ENCODE data around the gene NECTIN1. TPM values are rescaled to one million over a fixed set of nuclear protein-coding genes. Genes with fewer than 3 reads are reported as not detected.

Gene NECTIN1
- total RNA-seq, 1 donor from 2014 or later = 19.5 TPM

DNA sequence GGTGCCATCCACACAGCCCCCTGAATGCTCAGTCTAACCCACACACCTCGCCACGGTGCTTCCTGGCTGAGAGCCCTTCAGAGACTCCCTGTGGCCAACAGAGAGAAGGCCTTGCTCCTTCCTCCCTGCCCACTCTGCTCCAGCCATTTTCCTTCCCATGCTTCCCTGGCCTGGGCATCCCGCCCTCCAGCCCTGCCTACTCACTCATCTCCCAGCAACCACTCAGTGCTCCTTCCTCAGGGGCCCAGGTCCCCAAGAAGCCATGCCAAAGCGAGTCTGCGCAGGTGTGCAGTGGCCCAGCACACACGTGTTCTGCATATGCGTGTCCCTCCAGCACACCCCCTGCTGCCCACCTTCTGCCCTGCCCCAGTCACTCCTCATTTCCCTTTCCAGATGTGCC lies 56.4 kb downstream of the NECTIN1 start:
- no peak for DNase-seq (ENCODE audit: low spot score)
- Mint-ChIP-seq H3K27me3 (ENCODE audit: insufficient read depth, low read depth) (peaks cover 7% of the 10 kb centered on the region), H3K27ac (peak overlapping the region; percentile 76), H3K4me3 (no peak overlapping the region), H3K9me3 (no peaks in the 10 kb centered on the region), H3K36me3 (peaks cover 22% of the 10 kb centered on the region), H3K4me1 (peaks cover 15% of the 10 kb centered on the region)
- H3K9me3 ChIP-seq (ENCODE audit: low read depth) = no peaks in the 10 kb centered on the region
- TF ChIP-seq EZH2phosphoT487 (IDR thresholded peaks at IDR 0.05) (no peak), EZH2 (IDR thresholded peaks at IDR 0.05) (no peak)
- TF ChIP-seq, protein P1, sequence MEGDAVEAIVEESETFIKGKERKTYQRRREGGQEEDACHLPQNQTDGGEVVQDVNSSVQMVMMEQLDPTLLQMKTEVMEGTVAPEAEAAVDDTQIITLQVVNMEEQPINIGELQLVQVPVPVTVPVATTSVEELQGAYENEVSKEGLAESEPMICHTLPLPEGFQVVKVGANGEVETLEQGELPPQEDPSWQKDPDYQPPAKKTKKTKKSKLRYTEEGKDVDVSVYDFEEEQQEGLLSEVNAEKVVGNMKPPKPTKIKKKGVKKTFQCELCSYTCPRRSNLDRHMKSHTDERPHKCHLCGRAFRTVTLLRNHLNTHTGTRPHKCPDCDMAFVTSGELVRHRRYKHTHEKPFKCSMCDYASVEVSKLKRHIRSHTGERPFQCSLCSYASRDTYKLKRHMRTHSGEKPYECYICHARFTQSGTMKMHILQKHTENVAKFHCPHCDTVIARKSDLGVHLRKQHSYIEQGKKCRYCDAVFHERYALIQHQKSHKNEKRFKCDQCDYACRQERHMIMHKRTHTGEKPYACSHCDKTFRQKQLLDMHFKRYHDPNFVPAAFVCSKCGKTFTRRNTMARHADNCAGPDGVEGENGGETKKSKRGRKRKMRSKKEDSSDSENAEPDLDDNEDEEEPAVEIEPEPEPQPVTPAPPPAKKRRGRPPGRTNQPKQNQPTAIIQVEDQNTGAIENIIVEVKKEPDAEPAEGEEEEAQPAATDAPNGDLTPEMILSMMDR (IDR thresholded peaks at IDR 0.05) = no peak
- H3K79me2 ChIP-seq (ENCODE audit: low read depth) = no peaks in the 10 kb centered on the region
- H4K20me1 ChIP-seq (ENCODE audit: low read depth) = peaks cover 12% of the 10 kb centered on the region
- no peak overlapping the region for H3K27ac ChIP-seq
- no peak overlapping the region for H3K4me3 ChIP-seq
- H3K4me1 ChIP-seq = no peaks in the 10 kb centered on the region
- H3K36me3 ChIP-seq = no peaks in the 10 kb centered on the region
- no peak overlapping the region for H3K4me2 ChIP-seq
- no peaks in the 10 kb centered on the region for H3F3A ChIP-seq (ENCODE audit: low read depth)
- no peaks in the 10 kb centered on the region for H3K27me3 ChIP-seq
- no peak overlapping the region for H3K9ac ChIP-seq
- no peak overlapping the region for H2AFZ ChIP-seq (replicated peaks)

DNA sequence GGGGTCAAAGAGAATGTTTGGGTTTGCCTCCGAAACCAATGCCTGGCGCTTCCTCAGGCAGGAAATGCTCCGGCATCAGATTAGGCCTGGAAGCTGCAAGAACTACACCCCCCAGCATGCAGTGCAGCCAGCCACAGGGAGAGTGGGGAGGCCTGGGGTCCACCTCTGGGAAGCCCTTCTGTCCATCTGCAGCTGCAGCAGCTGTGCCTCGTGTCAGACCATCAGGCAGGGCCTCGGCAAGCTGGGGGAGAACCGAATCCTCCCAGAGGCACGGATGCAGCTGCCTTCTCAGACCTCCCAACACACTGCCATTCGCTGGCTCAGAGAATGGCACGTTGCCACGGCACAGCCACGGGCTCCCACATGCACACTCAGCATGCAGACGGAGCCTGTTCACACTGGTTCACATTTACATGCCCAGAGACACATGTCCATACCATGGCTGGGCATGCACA lies 57.4 kb downstream of the NECTIN1 start:
- no peak overlapping the region for H2AFZ ChIP-seq (replicated peaks)
- H3K4me1 Mint-ChIP-seq = peaks cover 22% of the 10 kb centered on the region
- H3K36me3 Mint-ChIP-seq = peaks cover 15% of the 10 kb centered on the region
- H3F3A ChIP-seq (ENCODE audit: low read depth) = peaks cover 3% of the 10 kb centered on the region
- TF ChIP-seq EZH2phosphoT487 (IDR thresholded peaks at IDR 0.05) = no peak
- TF ChIP-seq EZH2 (IDR thresholded peaks at IDR 0.05) = no peak
- TF ChIP-seq, protein P1 (IDR thresholded peaks at IDR 0.05) = no peak
- no peaks in the 10 kb centered on the region for H3K9me3 Mint-ChIP-seq
- no peak overlapping the region for H3K4me2 ChIP-seq
- H3K9ac ChIP-seq = no peak overlapping the region
- H3K9me3 ChIP-seq (ENCODE audit: low read depth) = no peaks in the 10 kb centered on the region
- H3K27ac Mint-ChIP-seq = peak overlapping the region; percentile 61
- no peaks in the 10 kb centered on the region for H3K36me3 ChIP-seq
- peaks cover 9% of the 10 kb centered on the region for H3K27me3 Mint-ChIP-seq (ENCODE audit: insufficient read depth, low read depth)
- peaks cover 21% of the 10 kb centered on the region for H4K20me1 ChIP-seq (ENCODE audit: low read depth)
- DNase-seq (ENCODE audit: low spot score) = peak; percentile 24
- no peaks in the 10 kb centered on the region for H3K4me1 ChIP-seq
- peak overlapping the region; percentile 33 for H3K4me3 Mint-ChIP-seq
- H3K4me3 ChIP-seq = no peak overlapping the region
- H3K27me3 ChIP-seq = no peaks in the 10 kb centered on the region
- no peaks in the 10 kb centered on the region for H3K79me2 ChIP-seq (ENCODE audit: low read depth)
- H3K27ac ChIP-seq = no peak overlapping the region

DNA sequence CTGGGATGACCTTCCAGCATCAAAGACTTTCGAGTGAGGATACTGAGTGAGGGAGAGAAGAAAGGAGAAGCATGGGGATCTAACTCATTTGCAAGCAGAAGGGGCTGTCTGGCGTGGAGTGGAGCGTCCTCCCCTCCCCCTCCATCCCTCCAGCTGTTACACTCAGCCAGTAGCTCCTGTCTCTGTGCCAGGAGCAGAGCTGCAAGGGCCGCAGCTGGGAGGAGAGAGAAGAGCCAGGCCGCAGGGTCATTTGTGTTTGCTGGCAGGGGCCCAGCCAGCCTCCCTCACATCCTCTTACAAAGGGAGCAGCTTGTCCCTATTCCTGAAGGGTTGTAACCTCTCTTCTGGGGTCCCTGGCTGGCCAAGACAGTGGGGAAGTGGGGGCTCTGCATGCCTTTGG lies 57.9 kb downstream of the NECTIN1 start:
- H3K27ac Mint-ChIP-seq = peak overlapping the region; percentile 51
- no peaks in the 10 kb centered on the region for H3K36me3 ChIP-seq
- H3K9ac ChIP-seq = no peak overlapping the region
- H3K27ac ChIP-seq = no peak overlapping the region
- no peak for DNase-seq (ENCODE audit: low spot score)
- no peaks in the 10 kb centered on the region for H3K79me2 ChIP-seq (ENCODE audit: low read depth)
- no peaks in the 10 kb centered on the region for H3K4me1 ChIP-seq
- no peaks in the 10 kb centered on the region for H3K9me3 ChIP-seq (ENCODE audit: low read depth)
- H3K4me1 Mint-ChIP-seq = peaks cover 23% of the 10 kb centered on the region
- H3K9me3 Mint-ChIP-seq = no peaks in the 10 kb centered on the region
- peaks cover 25% of the 10 kb centered on the region for H4K20me1 ChIP-seq (ENCODE audit: low read depth)
- no peak overlapping the region for H3K4me3 Mint-ChIP-seq
- H2AFZ ChIP-seq (replicated peaks) = no peak overlapping the region
- TF ChIP-seq EZH2 (IDR thresholded peaks at IDR 0.05) (no peak), EZH2phosphoT487 (IDR thresholded peaks at IDR 0.05) (no peak)
- TF ChIP-seq, protein P1 (IDR thresholded peaks at IDR 0.05) = no peak
- no peak overlapping the region for H3K4me2 ChIP-seq
- peaks cover 12% of the 10 kb centered on the region for H3K36me3 Mint-ChIP-seq
- no peak overlapping the region for H3K4me3 ChIP-seq
- H3F3A ChIP-seq (ENCODE audit: low read depth) = peaks cover 3% of the 10 kb centered on the region
- peaks cover 11% of the 10 kb centered on the region for H3K27me3 Mint-ChIP-seq (ENCODE audit: insufficient read depth, low read depth)
- H3K27me3 ChIP-seq = no peaks in the 10 kb centered on the region

Measured in neural progenitor cell (in vitro differentiated cells).